Peyer's patch (tissue), 4 donors: ENCODE measurements around the gene IL18R1. TPM values are rescaled to one million over a fixed set of nuclear protein-coding genes. Genes with fewer than 3 reads are reported as not detected.

Source experiments
- DNase-seq, 3 donors: peaks; one replicate each; pipeline ENCODE4 v3.0.0-alpha.2; 2017 to 2019
- H3K27ac ChIP-seq, 4 donors: fragments of 200-600 bp; sonication (generic); one replicate each; pipeline ENCODE4 v1.5.1; 2016 to 2019
- H3K27me3 ChIP-seq, 2 donors: fragments of 200-600 bp; sonication (generic); one replicate each; pipeline ENCODE4 v1.5.1; 2019
- H3K36me3 ChIP-seq, 3 donors: fragments of 200-600 bp; sonication (generic); one replicate each; pipeline ENCODE4 v1.5.1; 2016 to 2019
- H3K4me1 ChIP-seq, 4 donors: fragments of 200-600 bp; sonication (generic); one replicate each; pipeline ENCODE4 v1.5.1; 2016 to 2019
- H3K4me3 ChIP-seq, 4 donors: fragments of 200-600 bp; sonication (generic); 1 replicate in 3 of 4; 2 replicates in 1 of 4; pipeline ENCODE4 v1.5.1; 2016 to 2019; ENCODE audit warnings: mild to moderate bottlenecking in 1 of 4
- H3K9me3 ChIP-seq, 4 donors: fragments of 200-600 bp; sonication (generic); one replicate each; pipeline ENCODE4 v1.5.1; 2016 to 2019; ENCODE audit warnings: mild to moderate bottlenecking in 1 of 4
- POLR2A ChIP-seq, 2 donors: fragments of 450-650 bp; IDR thresholded peaks; one replicate each; pipeline ENCODE4 v1.5.1; 2017; ENCODE audit warnings: antibody characterized with exemption in 2 of 2, mild to moderate bottlenecking in 2 of 2, moderate library complexity in 2 of 2
- total RNA-seq, 4 donors: library from RNA; depleted of rRNA; stranded (reverse); fragments of >200 nt; gene quantifications; one replicate each; pipeline ENCODE4 v1.1.0, GENCODE V29; 2016
- TF ChIP-seq, protein P1 (sequence below), 6 experiments: fragments of 450-650 bp in 4 of 6; fragments of 200-600 bp in 2 of 6; sonication (generic) in 1 of 6; IDR thresholded peaks; one replicate each; pipeline ENCODE4 v1.5.1; 2017 to 2019; ENCODE audit warnings: antibody characterized with exemption in 6 of 6, mild to moderate bottlenecking in 3 of 6, moderate library complexity in 1 of 6

The IL18R1 gene
- total RNA-seq, 4 donors from 2014 or later = 3.6 to 20.6 (median 12.9) TPM

DNA sequence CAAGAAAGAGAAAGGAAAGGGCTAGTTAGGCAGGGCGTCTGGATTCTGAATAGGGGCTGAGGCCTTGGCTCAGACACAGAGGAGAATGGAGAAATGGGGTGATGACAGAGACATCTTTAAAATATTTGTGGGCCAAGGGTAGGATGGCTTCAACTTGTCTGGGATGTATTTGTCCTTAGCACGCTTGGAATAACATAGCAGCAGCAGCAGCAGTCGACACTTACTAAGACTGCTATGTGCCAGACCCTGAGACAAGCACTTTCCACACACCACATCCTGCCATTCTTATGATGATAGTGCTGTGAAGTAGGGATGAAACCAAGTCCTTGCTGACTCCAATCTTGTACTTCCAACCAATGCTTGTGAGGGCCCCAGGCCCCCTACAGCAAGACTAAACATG, 41.6 kb upstream of the IL18R1 start:
- H3K4me3 ChIP-seq = no peak overlapping the region
- DNase-seq = no peak
- no peak overlapping the region for H3K27ac ChIP-seq
- no peaks in the 10 kb centered on the region for H3K9me3 ChIP-seq
- H3K4me1 ChIP-seq = no peaks in the 10 kb centered on the region
- TF ChIP-seq, protein P1, sequence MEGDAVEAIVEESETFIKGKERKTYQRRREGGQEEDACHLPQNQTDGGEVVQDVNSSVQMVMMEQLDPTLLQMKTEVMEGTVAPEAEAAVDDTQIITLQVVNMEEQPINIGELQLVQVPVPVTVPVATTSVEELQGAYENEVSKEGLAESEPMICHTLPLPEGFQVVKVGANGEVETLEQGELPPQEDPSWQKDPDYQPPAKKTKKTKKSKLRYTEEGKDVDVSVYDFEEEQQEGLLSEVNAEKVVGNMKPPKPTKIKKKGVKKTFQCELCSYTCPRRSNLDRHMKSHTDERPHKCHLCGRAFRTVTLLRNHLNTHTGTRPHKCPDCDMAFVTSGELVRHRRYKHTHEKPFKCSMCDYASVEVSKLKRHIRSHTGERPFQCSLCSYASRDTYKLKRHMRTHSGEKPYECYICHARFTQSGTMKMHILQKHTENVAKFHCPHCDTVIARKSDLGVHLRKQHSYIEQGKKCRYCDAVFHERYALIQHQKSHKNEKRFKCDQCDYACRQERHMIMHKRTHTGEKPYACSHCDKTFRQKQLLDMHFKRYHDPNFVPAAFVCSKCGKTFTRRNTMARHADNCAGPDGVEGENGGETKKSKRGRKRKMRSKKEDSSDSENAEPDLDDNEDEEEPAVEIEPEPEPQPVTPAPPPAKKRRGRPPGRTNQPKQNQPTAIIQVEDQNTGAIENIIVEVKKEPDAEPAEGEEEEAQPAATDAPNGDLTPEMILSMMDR (IDR thresholded peaks at IDR 0.05) = no peak
- no peak for TF ChIP-seq POLR2A (IDR thresholded peaks at IDR 0.05)
- no peaks in the 10 kb centered on the region for H3K36me3 ChIP-seq
- H3K27me3 ChIP-seq = no peaks in the 10 kb centered on the region

DNA sequence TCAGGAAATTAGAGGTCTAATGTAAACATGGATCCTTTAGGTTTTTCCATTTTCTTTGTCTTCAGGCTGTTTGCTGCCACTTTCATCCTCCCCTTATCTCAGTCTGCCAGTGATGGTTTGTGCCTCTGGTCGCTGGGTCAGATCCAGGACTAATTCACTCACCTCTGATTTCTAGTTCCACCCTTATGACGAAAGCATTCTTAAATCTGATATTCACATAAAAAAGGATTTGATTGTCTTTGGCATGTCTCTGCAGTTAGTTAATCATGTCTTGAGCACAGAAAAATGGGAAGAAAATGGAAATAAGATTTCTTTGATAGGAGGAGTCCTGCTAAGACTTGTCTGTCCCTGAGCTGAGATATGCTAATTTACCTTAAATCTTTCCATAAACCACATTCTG, 39.7 kb upstream of the IL18R1 start:
- Histone ChIP-seq H3K27ac (no peak overlapping the region), H3K4me3 (no peak overlapping the region), H3K36me3 (no peaks in the 10 kb centered on the region), H3K9me3 (no peaks in the 10 kb centered on the region), H3K27me3 (no peaks in the 10 kb centered on the region), H3K4me1 (no peaks in the 10 kb centered on the region)
- no peak for TF ChIP-seq POLR2A (IDR thresholded peaks at IDR 0.05)
- TF ChIP-seq, protein P1 (IDR thresholded peaks at IDR 0.05) = no peak
- DNase-seq = no peak

DNA sequence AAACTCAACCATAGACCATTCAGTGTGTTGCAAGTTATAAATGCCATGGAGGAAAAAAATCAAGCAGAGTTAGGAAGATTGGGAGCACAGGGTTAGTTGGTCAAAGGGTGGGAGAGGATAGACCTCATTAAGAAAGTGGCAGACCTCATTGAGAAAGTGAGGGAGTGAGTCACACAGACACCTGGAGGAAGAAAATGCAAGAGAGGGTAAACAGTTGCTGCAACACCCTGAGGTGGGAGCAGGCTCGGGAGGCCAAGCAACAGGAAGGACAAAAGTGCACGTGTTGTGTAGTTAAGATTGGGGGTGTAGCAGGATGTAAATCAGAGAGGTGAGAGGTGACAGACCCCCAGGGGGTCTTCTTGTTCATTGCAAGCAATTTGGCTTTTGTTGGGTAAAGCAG, 37.9 kb upstream of the IL18R1 start:
- Histone ChIP-seq H3K36me3 (no peaks in the 10 kb centered on the region), H3K4me3 (no peak overlapping the region), H3K4me1 (no peaks in the 10 kb centered on the region), H3K9me3 (no peaks in the 10 kb centered on the region), H3K27ac (no peak overlapping the region), H3K27me3 (no peaks in the 10 kb centered on the region)
- DNase-seq = no peak
- no peak for TF ChIP-seq POLR2A (IDR thresholded peaks at IDR 0.05)
- TF ChIP-seq, protein P1 (IDR thresholded peaks at IDR 0.05) = no peak

DNA sequence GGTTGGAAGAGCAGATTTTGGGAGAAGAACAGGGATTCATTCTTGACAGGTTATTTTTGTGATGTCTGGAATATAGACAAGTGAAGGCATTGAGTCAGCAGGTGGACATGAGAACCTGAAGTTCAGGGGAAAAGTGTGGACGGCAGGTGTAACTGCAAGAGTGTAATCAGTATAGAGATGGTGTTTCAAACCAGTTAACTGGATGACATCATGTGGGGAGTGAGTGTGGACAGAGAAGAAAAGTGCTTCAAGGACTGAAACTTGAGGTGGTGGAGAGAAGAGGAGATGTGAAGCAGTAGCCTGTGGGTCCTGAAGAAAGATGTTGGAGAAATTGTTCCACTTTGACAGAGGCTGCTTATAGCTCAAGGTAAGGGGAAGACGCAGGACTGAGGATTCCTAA, 37.2 kb upstream of the IL18R1 start:
- H3K27ac ChIP-seq = no peak overlapping the region
- no peaks in the 10 kb centered on the region for H3K9me3 ChIP-seq
- H3K36me3 ChIP-seq = no peaks in the 10 kb centered on the region
- TF ChIP-seq, protein P1 (IDR thresholded peaks at IDR 0.05) = no peak
- TF ChIP-seq POLR2A (IDR thresholded peaks at IDR 0.05) = no peak
- H3K4me3 ChIP-seq = no peak overlapping the region
- no peaks in the 10 kb centered on the region for H3K27me3 ChIP-seq
- no peak for DNase-seq
- H3K4me1 ChIP-seq = no peaks in the 10 kb centered on the region

DNA sequence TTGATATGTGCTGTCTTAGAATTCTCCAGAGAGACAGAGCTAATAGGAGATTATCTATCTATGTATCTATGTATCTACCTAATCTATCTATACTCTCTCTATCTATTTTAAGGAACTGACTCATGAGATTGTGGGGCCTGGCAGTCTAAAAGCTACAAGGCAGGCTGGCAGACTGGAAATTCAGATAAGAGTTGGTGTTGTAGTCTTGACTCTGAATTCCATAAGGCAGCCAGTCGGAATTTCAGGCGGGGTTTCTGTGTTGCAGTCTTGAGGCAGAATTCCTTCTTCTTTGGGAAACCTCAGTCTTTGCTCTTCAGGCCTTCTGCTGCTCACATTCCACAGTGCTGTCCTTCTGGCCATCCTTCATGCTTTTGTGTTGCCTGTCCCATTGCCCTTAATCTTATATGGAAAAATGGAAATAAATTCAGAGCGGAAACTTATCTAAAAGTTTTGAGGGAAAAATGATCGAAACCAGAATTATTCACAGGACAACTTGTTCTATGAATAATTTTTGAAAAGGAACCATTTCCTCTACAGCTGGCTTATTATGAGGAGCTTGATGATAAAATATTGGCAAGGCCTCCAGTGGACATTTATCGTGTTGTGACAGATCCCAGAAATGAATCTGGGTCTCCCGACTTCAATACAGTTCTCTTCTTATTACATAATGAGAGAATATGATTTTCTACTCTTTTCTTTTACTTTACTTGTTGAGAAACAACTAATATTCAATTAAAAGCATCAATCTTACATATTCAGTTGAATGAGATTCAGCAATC, 33.5 kb upstream of the IL18R1 start:
- no peak overlapping the region for H3K4me3 ChIP-seq
- H3K4me1 ChIP-seq = no peaks in the 10 kb centered on the region
- H3K27ac ChIP-seq = no peak overlapping the region
- H3K27me3 ChIP-seq = no peaks in the 10 kb centered on the region
- no peak for DNase-seq
- TF ChIP-seq, protein P1 (IDR thresholded peaks at IDR 0.05) = no peak
- no peak for TF ChIP-seq POLR2A (IDR thresholded peaks at IDR 0.05)
- no peaks in the 10 kb centered on the region for H3K9me3 ChIP-seq
- no peaks in the 10 kb centered on the region for H3K36me3 ChIP-seq
